GM12872 (cell line): Measurements from ENCODE around the gene FSTL3.

Experiments
- CTCF ChIP-seq: IDR thresholded peaks from 3 replicates; pipeline ENCODE4 v1.5.1; 2011; ENCODE audit warnings: low read depth, mild to moderate bottlenecking, low read length, moderate library complexity; ENCODE audit not compliant: insufficient read depth

FSTL3 gene

GRCh38 chr19:634975-635652, 41.1 kb upstream of the FSTL3 start:
- TF ChIP-seq CTCF = no peak

- TF ChIP-seq CTCF = no peak
Observed at GRCh38 chr19:638906-639252, 37.3 kb upstream of the FSTL3 start.

- TF ChIP-seq CTCF = no peak
Observed at GRCh38 chr19:639253-640160, 36.7 kb upstream of the FSTL3 start, which contains the start of gene FGF22. Gene FGF22 (plus strand): TSS chr19:639879. CDS start chr19:639926, 47 bp downstream.

- TF ChIP-seq CTCF = no peak
Observed at GRCh38 chr19:640161-640558, 36.0 kb upstream of the FSTL3 start.

GRCh38 chr19:640606-641189, 35.5 kb upstream of the FSTL3 start:
- TF ChIP-seq CTCF = no peak

GRCh38 chr19:641702-642101, 34.5 kb upstream of the FSTL3 start:
- TF ChIP-seq CTCF = no peak
